ENCODE measurements around the gene ZNF682. TPM values are rescaled to one million over a fixed set of nuclear protein-coding genes. Genes with fewer than 3 reads are reported as not detected.
"Not testable (repeated sequence)": the region's sequence is repeated elsewhere in the genome, so short reads cannot be mapped to it uniquely, and the experiment has no call there.

The ZNF682 gene
- total RNA-seq, 4 donors from 2014 or later = 3.1 to 18.9 (median 3.9) TPM

DNA sequence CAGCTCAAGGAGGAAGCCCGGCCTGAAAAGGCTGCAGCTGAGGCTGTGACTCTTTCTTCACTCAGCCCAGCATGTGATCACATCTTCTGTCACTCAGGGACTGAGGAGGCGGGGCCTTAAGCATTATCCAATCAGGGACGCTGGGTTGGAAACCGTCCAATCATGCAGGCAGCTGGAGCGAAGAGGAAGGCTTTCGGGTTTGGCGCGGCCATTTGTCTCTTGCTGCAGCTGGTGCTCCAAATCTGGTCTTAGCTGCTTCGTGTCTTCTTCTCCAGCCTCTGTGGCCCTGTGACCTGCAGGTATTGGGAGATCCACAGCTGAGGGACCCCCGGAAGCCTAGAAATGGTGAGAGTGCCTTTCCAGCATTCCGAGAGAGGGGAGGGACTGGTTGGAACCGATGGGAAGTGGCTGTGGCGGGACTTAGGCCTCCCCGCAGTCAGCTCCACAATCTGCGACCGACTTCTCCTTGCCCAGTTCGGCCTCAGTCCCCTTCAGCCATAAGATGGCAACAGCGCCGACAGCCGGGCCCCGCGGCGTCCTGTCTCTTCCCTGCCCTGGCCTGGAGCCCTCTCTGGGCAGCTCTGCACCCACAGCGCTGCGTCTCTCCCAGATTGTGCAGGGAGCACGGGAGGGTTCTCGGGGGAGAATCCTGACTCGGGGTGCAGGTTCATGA lies 38.6 kb upstream of the ZNF682 start, which contains the start of gene ZNF90:
Gene ZNF90 (plus strand): TSS at position 210 of the 673 bp plus-strand sequence. CDS start 133 bp downstream, at position 343.
- intact Hi-C loops (cut with DNase I; ENCODE audit: low total_unique reads) = no loop called here
- peak within 1 kb of the TSS; percentile 23 for H3K4me3 ChIP-seq (ENCODE audit: low read depth, poor library complexity, severe bottlenecking)
- TF ChIP-seq, protein P1, sequence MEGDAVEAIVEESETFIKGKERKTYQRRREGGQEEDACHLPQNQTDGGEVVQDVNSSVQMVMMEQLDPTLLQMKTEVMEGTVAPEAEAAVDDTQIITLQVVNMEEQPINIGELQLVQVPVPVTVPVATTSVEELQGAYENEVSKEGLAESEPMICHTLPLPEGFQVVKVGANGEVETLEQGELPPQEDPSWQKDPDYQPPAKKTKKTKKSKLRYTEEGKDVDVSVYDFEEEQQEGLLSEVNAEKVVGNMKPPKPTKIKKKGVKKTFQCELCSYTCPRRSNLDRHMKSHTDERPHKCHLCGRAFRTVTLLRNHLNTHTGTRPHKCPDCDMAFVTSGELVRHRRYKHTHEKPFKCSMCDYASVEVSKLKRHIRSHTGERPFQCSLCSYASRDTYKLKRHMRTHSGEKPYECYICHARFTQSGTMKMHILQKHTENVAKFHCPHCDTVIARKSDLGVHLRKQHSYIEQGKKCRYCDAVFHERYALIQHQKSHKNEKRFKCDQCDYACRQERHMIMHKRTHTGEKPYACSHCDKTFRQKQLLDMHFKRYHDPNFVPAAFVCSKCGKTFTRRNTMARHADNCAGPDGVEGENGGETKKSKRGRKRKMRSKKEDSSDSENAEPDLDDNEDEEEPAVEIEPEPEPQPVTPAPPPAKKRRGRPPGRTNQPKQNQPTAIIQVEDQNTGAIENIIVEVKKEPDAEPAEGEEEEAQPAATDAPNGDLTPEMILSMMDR (IDR thresholded peaks at IDR 0.05) = no peak
- TF ChIP-seq POLR2A (IDR thresholded peaks at IDR 0.05) = no peak
- peak; percentile 95 to 99 for DNase-seq (ENCODE audit: low spot score in 2 of 2)
- 0 to 2% methylated on average over 17 to 27 of the region's 28 CpGs for WGBS, 2 donors

DNA sequence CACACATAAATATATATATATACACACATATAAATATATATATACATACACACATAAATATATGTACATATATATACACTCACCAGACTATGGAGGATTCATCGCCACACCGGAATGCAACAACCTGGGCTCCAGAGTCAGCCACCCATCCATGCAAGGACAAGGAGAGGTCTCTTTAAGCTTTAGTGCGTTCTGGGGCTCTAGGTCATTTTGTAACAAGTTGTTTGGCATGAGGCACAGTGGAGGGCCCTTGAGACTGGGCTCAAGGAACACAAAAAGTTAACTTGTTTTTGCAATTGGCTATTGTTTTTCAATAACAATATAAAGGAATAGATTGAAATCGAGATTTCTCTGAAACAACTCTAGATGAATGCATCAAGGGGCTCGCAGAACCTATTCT lies 33.6 kb upstream of the ZNF682 start:
- no peak for DNase-seq (ENCODE audit: low spot score in 2 of 2)
- intact Hi-C loops (cut with DNase I; ENCODE audit: low total_unique reads) = no loop called here
- WGBS, 2 donors = 86 to 89% methylated on average over 5 of the region's 5 CpGs
- TF ChIP-seq POLR2A (IDR thresholded peaks at IDR 0.05) = no peak
- TF ChIP-seq, protein P1 (IDR thresholded peaks at IDR 0.05) = no peak
- H3K4me3 ChIP-seq (ENCODE audit: low read depth, poor library complexity, severe bottlenecking) = no peak overlapping the region

DNA sequence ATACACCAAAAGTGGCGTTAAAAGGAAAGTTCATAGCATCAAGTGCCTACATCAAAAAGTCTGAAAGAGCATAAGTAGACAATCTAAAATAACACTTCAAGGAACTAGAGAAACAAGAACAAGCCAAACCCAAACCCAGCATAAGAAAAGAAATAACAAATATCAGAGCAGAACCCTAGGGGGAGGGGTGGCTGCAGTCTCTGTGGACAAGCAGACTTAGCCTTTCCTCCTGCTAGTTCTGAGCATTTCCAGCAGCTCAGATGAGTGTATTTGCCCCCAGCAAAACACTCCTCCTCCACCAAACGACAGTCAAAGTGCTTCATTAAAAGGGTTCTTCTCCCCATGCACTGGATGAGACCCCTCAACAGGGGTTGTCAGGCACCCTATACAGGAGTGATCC lies 31.4 kb upstream of the ZNF682 start:
- no peak for DNase-seq (ENCODE audit: low spot score in 2 of 2)
- H3K4me3 ChIP-seq (ENCODE audit: low read depth, poor library complexity, severe bottlenecking) = no peak overlapping the region
- TF ChIP-seq POLR2A (IDR thresholded peaks at IDR 0.05) = no peak
- TF ChIP-seq, protein P1 (IDR thresholded peaks at IDR 0.05) = no peak
- intact Hi-C loops (cut with DNase I; ENCODE audit: low total_unique reads) = no loop called here
- 70 to 74% methylated on average over 2 of the region's 2 CpGs for WGBS, 2 donors

DNA sequence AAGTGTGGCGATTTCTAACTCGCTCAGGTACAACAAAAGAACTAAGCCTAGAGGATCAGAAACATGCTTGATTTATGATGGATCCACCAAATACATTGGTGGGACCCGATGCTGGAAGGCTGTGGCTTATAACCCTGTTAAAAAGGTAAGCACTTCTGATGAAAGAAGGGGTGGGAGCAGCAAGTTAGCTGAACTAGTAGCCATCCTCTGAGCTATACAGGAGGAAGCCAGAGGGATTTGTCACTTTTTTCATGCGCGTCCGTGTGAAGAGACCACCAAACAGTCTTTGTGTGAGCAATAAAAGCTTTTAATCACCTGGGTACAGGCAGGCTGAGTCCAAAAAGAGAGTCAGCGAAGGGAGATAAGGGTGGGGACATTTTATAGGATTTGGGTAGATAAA lies 29.3 kb upstream of the ZNF682 start:
- H3K4me3 ChIP-seq (ENCODE audit: low read depth, poor library complexity, severe bottlenecking); intact Hi-C loops (cut with DNase I; ENCODE audit: low total_unique reads): not testable (repeated sequence)
- WGBS, 2 donors = 26 to 38% methylated on average over 7 of the region's 7 CpGs

DNA sequence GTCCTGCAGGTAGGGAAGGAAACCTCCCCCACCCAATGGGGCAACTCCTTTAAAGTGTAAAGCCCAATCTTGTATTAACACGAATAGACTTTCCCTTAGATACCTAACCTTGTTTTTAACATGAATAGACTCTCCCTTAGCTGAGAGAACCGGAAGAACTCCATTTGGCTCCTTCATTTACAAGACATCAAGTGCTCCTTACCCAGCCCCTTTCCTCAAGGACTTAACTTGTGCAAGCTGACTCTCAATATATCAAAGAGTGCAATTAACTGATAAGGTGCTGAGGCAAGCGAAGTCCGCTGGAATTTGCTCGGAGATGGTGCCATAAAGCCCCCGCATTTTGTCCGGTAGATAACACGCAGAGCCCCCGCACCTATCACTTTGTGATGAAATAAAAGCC lies 28.6 kb upstream of the ZNF682 start:
- no peak overlapping the region for H3K4me3 ChIP-seq (ENCODE audit: low read depth, poor library complexity, severe bottlenecking)
- TF ChIP-seq POLR2A (IDR thresholded peaks at IDR 0.05) = no peak
- TF ChIP-seq, protein P1 (IDR thresholded peaks at IDR 0.05) = no peak
- WGBS, 2 donors = 12 to 15% methylated on average over 9 of the region's 9 CpGs
- intact Hi-C loops (cut with DNase I; ENCODE audit: low total_unique reads) = no loop called here
- DNase-seq (ENCODE audit: low spot score in 2 of 2) = no peak

More for the DNA sequence above, 29.3 kb upstream of the ZNF682 start:
- DNase-seq (ENCODE audit: low spot score in 2 of 2) = not testable (repeated sequence)

DNA sequence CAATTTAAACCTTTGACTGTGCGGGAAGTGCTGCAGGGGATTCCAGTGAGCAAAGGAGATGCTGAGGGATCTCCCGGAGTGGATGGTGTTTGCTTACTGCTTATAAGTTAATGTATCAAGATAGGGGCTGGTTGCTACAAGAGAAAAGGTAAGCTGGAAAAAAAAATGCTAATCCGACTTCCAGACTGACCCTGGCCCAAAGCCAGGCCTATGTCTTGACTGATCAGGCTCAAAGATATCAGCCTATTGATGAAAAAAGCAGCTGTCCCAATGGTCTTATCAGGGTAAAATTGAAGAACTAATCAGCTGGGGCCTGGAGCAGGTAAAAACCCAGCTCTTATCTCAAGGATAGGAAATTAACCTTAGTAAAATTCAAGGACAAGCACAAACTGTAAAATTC lies 27.6 kb upstream of the ZNF682 start:
- 39 to 43% methylated on average over 3 of the region's 3 CpGs for WGBS, 2 donors
- DNase-seq (ENCODE audit: low spot score in 2 of 2) = no peak
- intact Hi-C loops (cut with DNase I; ENCODE audit: low total_unique reads) = no loop called here
- TF ChIP-seq, protein P1 (IDR thresholded peaks at IDR 0.05) = no peak
- TF ChIP-seq POLR2A (IDR thresholded peaks at IDR 0.05) = no peak
- H3K4me3 ChIP-seq (ENCODE audit: low read depth, poor library complexity, severe bottlenecking) = no peak overlapping the region

All from lower leg skin (tissue), 4 donors.